ENCODE results near the gene KIFC3. TPM values are rescaled to one million over a fixed set of nuclear protein-coding genes. Genes with fewer than 3 reads are reported as not detected.
"Not testable (repeated sequence)": the region's sequence is repeated elsewhere in the genome, so short reads cannot be mapped to it uniquely, and the experiment has no call there.

KIFC3 gene
- total RNA-seq, 2 donors from 2014 or later, result 4.3 to 5.6 TPM

DNA sequence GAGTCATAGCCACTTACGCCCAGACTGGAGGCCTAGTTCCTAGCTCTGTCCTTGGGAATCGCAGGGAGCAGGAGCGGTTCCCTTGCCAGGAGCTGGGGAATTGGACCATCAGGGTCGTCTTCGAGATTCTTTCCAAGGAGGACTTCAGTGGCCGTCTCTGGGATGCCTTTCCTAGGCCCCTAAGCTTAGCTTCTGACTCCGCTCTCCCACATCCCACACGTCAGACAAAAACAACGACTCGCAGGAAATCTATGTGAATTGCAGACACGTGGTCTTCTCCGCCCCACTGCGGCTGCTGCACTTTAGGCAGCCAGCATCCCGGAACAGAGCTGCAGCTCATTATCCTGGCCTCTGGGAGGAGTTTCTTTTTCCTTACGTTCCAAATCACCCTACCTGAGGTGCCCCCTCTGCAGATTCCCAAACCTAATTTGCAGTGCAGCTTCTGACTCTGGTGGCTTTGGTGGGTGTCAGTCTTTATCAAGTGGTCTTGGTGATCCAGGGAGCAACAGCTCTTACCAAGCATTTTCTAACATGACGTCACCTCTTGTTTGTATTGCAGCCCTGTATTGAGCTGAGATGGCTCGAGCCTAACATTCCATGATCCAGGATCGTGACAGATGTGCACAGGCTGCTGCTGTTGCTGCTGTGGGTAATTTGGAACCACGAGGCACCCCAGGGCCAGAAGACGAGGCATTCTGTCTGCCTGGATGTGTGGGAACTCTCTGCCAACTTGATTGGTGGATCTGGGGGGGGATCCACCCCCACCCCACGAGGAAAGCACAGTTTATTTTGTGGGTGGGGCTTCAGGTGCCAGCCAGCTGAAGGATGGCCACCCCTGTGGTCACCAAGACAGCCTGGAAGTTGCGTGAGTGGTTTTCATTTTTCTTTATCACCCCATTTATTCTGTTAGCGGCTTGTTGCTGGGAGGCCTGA, 65.6 kb downstream of the KIFC3 start:
- intact Hi-C loops (cut with DNase I, micrococcal nuclease), result no loop called here
- ATAC-seq (peak; percentile 47), DNase-seq (peak; percentile 68 to 70)

DNA sequence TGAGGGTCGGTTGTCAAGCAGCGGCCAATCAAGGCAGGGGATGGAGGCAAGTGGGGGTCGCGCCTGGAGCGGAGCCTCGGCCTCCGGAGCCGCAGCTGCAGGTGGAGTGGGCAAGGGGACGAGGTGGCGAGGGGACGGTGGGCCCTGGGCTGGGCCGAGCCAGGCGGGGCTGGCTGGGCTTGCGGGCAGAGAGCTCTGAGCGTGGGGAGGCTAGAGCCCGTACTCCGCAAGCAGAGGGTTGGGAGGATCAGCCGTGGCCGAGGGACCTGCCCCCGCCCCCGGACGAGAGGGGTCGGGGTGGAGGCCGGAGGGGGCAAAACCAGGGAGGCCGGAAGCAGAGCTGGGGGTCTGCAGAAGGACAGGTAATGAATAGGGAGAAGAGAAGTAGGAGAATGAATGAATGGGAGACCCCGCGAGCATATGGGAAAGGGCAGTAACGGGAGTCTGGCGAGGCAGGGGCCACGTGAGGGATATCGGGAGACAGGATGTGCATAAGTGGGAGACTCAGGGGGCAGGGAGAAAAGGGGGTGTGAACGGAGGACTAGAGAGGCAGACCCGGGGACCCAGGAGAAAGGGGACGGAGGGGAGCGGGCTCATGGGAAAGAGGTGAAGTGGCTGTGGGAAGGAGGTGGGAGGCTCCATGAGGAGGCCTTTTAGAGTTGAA, 66.4 kb downstream of the KIFC3 start, which contains the start of gene KATNB1:
Gene KATNB1 (plus strand): TSS at position 16 of the 664 bp plus-strand sequence. CDS start 1,474 bp downstream, outside the sequence.
- peak; percentile 27 for ATAC-seq
- peak in 1 of 2 donors; percentile 45 for DNase-seq
- intact Hi-C loops (cut with DNase I, micrococcal nuclease), result no loop called here

DNA sequence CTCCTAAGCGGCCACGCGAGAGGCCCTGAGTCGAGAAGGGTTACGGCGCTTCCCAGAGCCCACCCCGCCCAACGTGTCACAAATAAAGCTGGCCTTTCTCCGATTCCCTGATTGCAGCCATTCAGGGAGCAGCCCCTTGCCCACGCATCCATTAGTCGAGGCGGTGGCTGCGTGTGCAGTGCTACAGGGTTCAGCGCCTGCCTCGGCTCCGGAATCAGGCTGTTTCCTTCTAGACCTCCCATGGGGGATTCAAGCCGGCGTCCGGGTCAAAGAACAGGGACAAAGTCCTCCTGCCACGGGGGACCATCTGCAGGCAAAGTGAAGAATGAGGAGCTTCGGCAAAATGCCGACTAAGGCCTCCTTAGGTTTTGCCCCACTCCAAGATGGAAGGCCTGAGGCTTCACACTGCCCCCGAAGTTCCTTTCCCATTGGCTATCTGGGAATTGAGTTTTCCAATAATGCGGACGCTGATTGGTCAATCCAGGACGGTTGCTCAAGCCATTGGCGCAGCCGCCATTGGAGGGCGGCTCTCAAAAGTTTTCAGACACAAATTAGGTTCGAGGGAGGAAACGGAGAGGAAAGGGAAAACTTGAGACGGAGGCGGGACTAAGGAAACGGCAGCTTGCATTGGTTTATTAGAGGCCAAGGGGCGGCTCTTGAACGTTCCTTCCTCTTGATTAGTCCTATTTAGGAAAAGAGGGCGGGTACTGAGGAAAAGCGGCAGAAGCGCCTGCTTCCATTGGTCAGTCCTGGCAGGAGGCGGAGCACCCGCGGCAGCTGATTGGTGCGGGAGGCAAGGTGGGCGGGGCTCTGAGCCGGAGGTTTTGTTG, 67.2 kb downstream of the KIFC3 start:
- intact Hi-C loops (cut with DNase I, micrococcal nuclease), result no loop called here
- peak; percentile 98 to 99 for DNase-seq

DNA sequence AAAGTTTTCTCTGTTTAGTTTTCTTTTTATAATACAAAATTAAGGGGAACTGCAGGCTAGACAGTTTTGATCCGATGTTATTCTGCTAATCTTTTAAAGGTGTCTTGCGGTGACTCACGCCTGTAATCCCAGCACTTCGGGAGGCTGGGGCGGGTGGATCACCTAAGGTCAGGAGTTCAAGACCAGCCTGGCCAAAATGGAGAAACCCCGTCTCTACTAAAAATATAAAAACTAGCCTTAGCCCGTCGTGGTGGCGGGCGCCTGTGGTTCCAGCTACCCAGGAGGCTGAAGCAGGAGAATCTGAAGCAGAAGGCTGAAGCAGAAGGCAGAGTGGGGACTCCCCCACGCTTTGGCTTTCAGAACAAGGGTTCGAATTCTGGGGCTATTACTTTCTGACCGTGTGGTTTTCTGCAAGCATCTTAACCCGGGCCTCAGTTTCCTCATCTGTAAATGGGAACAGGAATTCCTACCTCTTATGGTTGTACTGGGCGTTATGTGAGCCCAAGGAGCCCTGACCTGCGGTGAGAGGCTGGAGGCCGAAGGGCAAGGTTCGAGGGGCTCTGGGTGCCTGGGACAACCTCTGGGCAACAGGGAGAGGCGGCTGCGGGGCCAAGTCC, 67.9 kb downstream of the KIFC3 start:
- no peak for DNase-seq
- intact Hi-C loops (cut with DNase I, micrococcal nuclease), result no loop called here
- ATAC-seq, result peak; percentile 3

More for the DNA sequence above, 67.2 kb downstream of the KIFC3 start:
- ATAC-seq, result peak; percentile 88

DNA sequence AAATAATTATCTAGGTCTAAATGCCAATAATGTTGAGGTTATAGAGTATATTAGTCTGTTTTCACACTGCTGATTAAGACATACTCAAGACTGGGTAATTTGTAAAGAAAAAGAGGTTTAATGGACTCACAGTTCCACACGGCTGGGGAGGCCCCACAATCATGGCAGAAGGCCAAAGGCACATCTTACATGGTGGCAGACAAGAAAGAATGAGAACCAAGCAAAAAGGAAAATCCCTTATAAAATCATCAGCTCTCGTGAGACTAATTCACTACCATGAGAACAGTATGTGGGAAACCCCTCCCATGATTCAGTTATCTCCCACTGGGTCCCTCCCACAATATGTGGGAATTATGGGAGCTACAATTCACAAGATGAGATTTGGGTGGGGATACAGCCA, 69.6 kb downstream of the KIFC3 start:
- intact Hi-C loops (cut with DNase I, micrococcal nuclease), result no loop called here
- DNase-seq, result no peak
- ATAC-seq, result no peak

DNA sequence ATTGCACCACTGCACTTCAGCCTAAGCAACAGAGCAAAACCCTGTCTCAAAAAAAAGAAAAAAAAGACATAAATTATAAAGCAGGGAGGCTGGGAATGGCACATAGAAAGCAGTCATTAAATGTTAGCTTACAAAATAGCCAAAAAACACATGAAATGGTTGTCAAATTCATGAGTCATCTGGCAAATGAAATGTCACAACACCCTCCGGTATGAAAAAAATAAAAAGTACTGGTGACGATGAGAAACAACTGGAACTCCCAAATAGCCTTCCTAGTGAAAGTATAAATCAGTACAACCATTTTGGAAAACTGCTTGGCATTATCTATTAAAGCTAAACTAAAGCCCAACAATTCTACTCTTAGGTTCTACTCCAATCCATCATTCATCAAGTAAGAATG, 70.3 kb downstream of the KIFC3 start:
- intact Hi-C loops (cut with DNase I, micrococcal nuclease), result no loop called here
- ATAC-seq, result no peak
- no peak for DNase-seq

DNA sequence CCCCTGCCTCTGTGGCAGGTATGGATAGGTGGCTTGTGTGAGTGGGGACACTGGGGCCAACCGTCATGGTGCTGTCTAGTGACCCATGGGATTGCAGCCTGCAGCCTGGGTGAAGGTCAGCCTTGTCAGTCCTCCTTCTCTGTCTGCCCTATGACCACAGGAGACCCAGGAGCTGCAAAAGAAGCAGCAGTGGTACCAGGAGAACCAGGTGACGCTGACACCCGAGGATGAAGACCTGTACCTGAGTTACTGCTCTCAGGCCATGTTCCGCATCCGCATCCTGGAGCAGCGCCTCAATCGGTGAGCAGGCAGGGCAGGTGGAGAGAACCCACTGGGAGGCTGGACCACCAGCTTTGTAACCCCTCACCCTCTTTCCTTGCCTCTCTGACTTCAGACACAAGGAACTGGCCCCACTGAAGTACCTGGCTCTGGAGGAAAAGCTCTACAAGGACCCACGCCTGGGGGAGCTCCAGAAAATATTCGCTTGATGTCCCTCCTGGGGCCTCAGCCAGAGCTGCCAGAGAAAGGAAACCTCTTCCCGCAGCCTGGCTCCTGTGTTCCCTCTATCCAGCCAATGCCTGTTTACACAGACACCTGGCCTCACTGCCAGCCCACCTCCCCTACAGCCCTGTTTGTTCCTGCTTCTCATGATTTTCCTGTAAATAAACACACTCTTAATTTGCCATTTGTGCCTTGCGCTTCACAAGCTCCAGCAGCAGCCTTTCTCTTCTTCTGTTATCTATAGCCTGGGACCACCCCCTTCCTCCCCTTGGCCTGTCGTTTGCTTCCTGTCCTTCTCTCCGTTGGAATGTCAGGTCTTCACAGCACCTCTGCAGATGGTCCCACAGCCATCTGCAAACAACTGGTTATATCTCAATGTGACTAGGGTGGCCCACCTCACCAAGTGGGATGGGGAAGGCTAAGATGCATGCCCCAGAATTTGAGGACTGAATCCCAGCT, 71.2 kb downstream of the KIFC3 start:
- intact Hi-C loops (cut with DNase I, micrococcal nuclease), result no loop called here
- no peak for DNase-seq

DNA sequence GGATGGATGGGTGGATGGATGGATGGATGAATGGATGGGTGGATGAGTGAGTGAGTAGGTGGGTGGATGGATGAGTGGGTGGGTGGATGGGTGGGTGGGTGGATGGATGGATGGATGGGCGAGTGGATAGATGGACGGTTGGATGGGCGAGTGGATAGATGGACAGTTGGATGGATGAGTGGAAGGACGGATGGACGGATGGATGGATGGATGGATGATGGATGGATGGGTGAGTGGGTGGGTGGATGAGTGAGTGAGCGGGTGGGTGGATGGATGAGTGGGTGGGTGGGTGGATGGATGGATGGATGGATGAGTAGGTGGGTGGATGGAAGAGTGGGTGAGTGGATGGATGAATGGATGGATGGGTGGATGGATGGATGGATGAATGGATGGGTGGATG, 72.4 kb downstream of the KIFC3 start:
- intact Hi-C loops (cut with DNase I, micrococcal nuclease); DNase-seq; ATAC-seq: not testable (repeated sequence)

More for the DNA sequence above, 71.2 kb downstream of the KIFC3 start:
- ATAC-seq, result no peak

DNA sequence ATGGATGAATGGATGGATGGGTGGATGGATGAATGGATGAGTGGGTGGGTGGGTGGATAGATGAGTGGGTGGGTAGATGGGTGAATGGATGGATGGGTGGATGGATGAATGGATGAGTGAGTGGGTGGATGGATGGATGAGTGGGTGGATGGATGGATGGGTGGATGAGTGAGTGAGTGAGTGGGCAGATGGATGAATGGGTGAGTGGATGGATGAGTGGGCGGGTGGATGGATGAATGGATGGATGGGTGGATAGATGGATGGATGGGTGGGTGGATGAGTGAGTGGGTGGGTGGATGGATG, 73.2 kb downstream of the KIFC3 start:
- ATAC-seq (no peak), DNase-seq (no peak)
- intact Hi-C loops (cut with DNase I, micrococcal nuclease), result no loop called here

DNA sequence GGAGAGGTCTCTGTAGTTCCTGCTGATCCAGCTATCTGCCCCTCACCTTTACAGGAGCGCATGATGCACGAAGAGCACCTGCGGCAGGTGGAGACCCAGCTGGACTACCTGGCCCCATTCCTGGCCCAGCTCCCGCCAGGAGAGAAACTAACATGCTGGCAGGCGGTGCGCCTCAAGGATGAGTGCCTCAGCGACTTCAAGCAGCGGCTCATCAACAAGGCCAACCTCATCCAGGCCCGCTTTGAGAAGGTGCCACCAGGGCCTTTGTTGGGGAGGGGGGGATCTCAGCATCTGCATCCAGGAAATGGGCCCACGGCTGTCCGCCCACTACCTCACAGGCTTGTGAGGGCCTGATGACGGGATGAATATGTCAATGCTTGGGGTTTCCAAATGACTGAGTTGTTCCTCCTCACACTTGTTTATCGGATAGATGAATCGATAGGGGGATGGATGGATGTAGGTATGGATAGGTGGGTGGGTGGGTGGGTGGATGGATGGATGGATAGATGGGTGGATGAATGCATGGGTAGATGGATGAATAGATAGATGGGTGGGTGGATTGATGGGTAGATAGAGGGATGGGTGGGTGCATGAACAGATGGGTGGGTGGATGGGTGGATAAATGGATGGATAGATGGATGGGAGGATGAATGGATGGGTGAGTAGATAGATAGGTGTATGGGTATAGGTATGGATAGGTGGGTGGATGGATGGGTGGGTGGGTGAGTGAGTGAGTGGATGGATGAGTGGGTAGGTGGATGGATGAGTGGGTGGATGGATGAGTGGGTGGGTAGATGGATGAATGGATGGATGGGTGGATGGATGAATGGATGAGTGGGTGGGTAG, 73.7 kb downstream of the KIFC3 start:
- ATAC-seq (no peak), DNase-seq (no peak)
- intact Hi-C loops (cut with DNase I, micrococcal nuclease), result no loop called here

DNA sequence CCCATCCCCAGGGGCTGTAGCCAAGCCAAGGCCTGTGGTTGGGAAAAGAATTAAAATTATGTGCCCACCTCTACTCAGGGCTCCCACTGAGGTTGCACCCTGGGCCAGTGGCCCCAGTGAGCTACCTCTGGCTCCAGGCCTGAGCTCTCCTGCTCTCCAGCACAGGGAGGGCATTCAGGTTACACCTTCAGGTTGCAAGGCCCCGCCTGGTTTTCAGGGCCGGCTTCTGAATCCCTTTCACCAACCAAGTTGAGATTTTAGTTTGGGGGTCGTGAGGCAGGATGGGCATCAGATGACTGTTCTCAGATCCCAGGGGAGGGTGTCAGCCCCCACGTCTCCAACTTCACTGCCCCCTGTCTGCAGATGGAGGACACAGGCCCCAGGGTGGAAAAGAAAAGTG, 74.7 kb downstream of the KIFC3 start:
- intact Hi-C loops (cut with DNase I, micrococcal nuclease), result no loop called here
- ATAC-seq (no peak), DNase-seq (no peak)

DNA sequence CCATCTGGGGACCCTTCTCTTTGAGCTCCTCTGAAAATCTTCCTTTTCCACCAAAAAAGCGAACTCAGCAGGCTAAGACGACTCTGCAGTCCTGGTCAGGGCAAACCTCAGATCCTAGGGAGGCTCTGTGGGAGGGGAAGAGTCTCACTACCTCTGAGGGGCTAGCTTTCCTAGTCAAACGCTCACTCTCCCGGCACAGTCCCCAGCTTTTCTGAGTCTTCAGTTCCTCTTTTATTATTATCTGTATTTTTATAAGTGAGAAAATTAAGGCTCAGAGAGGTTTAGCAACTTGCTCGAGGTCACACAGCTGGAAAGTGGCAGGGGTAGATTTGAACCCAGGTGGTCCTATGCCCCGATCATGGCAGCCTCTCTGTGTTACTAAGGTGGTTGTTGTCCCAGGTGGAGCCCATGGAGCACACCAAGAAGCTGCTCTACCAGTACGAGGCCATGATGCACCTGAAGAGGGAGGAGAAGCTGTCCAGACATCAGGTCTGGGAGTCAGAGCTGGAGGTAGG, 75.8 kb downstream of the KIFC3 start:
- no peak for ATAC-seq
- DNase-seq, result peak in 1 of 2 donors; percentile 21
- intact Hi-C loops (cut with DNase I, micrococcal nuclease), result no loop called here

DNA sequence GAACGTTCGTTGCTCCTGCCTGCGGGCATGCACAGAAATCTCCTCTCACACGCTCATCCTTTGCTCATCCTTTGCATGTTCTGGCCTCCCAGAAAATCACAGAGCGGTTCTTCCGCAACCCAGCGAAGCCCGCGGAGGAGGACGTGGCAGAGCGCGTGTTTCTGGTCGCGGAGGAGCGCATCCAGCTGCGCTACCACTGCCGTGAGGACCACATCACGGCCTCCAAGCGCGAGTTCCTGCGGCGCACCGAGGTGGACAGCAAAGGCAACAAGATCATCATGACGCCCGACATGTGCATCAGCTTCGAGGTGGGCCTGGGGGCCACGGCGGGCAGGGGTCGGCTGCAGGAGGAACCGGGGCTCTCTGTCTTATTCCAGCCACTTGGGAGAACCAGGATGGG, 76.3 kb downstream of the KIFC3 start:
- ATAC-seq (no peak), DNase-seq (no peak)
- intact Hi-C loops (cut with DNase I, micrococcal nuclease), result no loop called here

DNA sequence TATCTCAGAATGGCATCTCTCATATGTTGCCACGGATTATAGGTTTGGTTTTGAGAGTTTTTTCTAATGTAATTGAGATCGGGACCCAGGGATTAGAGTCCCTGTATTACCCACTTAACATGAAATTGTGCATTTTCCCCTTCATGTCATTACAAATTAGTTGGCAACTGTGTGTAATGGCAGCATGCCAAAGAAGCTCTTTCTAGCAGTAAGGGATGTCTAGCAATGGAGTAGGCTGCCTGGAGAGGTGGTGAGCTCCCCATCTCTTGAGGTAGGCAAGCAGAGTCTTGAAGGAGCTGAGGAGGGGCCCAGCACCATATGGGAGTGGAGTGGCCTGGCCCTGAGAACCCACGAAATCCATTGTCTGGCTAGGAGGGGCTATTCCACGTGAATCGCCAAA, 76.7 kb downstream of the KIFC3 start:
- DNase-seq (no peak), ATAC-seq (no peak)
- intact Hi-C loops (cut with DNase I, micrococcal nuclease), result no loop called here

DNA sequence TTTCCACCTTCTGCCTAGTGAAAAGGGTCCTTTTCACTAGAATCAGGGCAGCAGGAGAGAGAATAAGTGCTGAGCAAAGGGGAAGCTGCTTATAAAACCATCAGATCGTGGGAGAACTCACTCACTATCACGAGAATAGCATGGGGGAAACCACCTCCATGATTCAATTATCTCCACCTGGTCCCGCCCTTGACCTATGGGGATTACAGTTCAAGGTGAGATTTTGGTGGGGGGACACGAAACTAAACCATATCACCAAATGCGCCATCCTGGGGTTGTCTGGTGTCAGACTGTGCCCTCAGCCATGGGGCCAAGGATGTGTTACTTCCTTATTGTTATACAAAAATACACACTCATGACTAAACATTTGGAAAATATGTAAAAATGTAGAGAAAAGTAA, 77.1 kb downstream of the KIFC3 start:
- intact Hi-C loops (cut with DNase I, micrococcal nuclease), result no loop called here
- ATAC-seq (no peak), DNase-seq (no peak)

DNA sequence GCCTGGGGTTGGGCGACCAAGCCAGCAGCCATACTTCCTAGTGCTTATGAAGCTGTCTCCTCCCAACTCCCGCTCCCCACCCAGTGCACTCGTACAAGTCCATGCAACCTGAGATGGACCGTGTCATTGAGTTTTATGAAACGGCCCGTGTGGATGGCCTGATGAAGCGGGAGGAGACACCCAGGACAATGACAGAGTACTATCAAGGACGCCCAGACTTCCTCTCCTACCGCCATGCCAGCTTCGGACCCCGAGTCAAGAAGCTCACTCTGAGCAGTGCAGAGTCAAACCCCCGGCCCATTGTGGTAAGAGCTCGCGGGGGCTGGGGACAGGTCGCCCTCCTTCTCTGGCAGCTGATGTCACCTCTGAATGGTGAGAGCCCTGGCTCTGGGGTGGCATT, 77.8 kb downstream of the KIFC3 start:
- ATAC-seq, result no peak
- DNase-seq, result peak in 1 of 2 donors; percentile 21
- intact Hi-C loops (cut with DNase I, micrococcal nuclease), result no loop called here

DNA sequence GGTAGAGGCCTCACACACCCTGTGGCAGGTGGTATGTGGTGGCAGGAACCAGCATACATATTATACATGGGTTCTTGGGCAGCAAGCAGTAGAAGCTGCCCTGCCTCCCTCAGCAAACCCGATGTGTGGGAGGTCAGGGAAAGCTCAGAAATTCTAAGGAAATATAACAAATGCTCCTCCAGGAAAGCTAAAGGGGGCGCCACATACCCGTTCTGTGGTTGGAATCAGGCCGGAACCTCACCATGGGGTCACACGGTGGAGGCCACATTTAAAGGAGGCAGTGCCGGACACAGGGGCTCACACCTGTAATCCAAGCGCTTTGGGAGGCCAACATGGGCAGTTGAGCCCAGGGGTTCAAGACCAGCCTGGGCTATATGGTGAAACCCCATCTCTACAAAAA, 79.1 kb downstream of the KIFC3 start:
- intact Hi-C loops (cut with DNase I, micrococcal nuclease), result no loop called here
- ATAC-seq (no peak), DNase-seq (no peak)
